GM21619 (cell line): ENCODE results near the gene SLC35A2.

Experiments used
- ATAC-seq: cut with Tn5 transposase; IDR thresholded peaks from one replicate; pipeline ENCODE4 v1.9.1; 2021; ENCODE audit not compliant: unreplicated experiment

SLC35A2 gene

DNA sequence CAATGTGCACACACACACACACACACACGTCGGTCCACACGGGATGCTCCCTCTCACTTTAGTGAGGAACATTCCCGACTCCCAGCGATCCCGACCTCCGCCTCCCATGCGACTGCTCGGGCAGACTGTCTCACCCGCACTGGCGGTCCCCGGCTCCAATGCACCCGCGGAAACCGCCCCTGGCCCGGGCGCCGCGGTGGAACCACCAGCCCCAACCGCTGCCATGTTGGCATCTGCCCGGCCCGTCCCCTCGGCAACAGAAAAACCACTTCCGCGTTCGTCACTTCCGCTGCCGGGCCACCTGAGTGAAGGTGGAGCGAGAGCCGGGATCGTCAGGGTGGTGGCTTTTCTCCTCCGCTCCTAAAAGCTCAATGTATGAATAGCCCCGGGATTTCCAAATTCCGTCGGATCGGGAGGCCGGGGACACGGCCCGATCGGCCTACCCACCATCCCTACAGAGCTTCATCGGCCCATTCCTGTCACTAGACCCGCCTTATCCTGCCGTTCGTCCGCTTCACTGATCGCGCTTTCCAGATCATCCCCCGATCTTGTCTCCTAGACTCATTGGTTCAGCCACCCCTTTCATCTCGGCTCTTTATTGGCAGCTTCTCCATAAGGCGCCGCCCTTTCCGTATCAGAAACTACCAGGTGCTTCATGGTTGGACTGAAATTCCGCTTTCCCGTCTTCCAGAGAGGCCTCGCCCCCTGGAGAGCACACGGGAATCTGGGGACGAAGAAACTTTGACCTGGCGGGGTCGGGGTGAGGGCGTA is at the start of gene SLC35A2:
TSS of gene SLC35A2 (minus strand) at position 235 of the 771 bp plus-strand sequence. CDS start at position 225, 10 bp downstream.
- peak; percentile 59 for ATAC-seq

GRCh38 chrX:48960291-48960690 is 48.8 kb upstream of the SLC35A2 start:
- no peak for ATAC-seq

DNA sequence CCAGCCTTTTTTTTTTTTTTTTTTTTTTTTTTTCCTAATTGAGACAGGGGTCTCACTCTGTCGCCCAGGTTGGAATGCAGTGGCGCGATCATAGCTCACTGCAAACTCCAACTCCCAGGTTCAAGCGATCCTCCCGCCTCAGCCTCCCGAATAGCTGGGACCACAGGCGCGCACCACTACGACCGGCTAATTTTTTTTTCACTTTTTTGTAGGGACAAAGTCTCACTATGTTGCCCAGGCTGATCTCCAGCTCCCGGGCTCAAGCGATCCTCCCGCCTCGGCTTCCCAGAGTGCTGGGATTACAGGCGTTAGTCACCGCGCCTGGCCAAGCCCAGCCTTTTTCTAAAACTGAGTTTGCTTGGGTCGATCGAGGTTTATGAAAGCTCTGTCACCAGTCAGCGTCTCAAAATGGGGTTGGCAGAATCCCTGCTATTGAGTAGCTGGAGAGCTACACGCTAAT is 47.2 kb upstream of the SLC35A2 start:
- no peak for ATAC-seq

DNA sequence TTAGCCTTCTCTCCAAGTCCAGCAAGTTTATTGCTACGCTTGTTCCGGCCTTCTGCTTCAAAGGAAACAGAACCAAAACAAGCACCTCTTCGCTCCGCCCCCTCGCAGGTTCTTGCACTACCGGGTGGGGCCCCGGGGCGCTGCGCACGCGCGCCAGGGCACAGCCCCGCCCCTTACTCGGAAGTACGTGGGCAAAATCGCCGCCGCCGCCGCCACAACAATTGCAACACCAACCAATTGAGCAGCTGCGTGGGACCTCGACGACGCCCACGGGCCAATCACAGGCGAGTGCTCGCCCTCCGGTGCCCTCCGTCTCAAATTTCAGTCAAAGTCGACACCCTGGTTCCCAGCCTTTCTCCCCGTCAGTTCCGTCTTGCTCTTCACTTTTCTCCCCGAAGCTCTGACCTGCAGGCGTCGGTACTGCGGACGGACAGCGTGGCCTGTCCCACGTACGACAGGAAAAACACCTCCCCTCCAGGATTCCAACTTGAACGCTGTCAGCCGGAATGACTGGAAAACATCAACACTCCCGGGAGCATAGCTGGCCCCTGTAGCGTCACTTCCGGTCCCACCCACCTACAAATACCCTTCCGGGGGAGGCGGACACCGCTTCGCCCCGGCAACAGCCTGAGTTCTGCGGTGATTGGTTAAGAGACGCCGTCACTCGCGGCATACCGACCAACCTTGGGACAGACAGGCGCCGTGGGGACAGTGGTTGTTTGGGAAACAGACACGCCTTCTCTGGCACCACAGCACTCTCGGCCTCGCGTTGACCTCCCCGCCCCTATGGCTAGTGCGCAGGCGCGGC is 46.6 kb upstream of the SLC35A2 start:
- ATAC-seq = peak; percentile 78

- peak; percentile 42 for ATAC-seq
These were observed 46.0 kb upstream of the SLC35A2 start, which contains the start of gene OTUD5 for GRCh38 chrX:48957477-48957826. Gene OTUD5, minus strand, starts transcription at chrX:48957607. Its CDS starts 37 bp downstream, at chrX:48957570.

DNA sequence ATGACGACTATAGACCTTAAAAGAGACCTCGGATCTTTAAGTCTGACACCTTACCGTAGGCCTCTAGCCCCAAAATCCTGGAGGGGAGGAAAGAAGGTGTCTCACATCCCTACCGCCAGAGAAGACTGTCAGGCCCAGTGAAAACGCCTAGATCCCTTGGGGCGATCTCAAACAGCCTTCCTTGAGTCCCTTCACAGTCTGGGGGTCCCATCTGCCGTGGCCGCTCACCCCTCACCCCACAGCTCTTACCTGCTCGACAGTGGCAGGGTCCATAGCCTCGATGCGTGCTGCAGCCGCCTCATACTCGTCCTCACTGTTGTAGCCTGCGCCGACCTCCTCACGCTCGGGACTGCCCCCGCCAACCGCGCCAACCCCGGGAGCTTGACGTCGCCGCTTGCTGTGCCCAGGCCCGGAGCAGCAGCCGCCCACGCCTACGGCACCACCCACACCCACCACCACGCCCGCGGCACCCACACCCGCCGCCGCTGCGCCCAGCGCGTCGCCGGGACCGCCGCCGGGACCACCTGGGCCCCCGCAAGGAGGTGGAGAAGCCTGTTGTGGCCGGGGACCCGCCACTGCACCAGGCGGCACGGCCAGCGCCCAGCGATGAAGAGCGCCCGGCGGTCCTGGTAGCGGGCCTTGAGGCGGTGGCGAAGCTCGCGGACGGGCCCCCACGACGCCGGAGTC is 45.4 kb upstream of the SLC35A2 start:
- ATAC-seq = no peak

DNA sequence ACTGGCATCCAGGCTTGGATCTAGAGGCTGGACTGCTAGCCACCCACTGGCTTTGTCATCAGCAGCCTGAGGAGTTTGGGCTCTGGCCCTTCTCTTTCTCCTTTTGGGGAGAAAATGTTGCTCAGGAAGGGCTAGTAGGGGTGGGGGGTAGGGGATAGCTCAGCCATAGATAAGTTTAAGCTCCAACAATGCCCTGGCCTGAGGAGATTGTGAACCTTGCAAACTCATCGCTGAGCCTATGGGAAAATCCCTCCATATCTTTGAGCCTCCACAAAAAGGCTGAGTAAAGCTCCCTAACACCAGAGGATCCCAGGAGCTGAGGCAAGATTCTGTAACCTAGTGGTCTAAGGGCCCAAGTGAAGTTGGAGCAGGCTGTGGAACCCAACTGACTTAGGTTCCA is 37.1 kb upstream of the SLC35A2 start:
- no peak for ATAC-seq

DNA sequence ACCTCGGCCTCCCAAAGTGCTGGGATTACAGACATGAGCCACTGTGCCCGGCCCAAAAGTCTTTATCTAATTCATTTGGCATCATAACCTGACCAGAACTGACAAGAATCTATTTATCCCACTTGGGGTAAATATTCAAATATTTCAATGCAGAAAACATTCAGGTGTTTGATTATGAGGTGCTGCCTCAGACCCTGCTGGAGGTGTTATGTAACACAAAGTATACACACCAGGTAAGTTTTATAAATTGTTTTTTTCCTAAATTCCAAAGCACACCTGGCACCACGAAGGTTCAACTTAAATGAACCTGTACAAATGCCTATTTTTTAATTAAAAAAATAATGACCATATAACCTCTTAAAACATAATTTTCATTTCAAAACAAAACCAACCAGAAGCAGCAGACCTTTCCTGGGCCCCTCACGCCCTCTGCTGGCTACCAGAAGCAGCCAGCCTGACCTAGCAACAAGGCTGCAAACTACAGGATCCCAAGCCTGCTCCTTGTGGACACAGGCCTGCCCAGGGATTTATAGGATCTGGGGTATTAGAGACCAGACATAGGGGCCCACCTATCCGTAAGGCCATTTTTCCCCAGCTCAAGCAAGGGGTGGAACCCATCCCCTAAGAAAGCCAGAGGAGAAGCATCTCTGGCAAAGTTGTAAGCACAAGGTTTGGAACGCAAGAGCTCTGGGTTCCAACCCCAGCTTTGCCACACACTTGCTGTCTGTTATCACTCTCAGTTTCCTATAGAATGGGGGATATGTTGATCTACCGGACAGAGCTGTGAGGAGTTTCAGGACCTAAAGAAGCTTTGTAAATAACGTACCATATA is 34.3 kb upstream of the SLC35A2 start:
- ATAC-seq = peak; percentile 50

DNA sequence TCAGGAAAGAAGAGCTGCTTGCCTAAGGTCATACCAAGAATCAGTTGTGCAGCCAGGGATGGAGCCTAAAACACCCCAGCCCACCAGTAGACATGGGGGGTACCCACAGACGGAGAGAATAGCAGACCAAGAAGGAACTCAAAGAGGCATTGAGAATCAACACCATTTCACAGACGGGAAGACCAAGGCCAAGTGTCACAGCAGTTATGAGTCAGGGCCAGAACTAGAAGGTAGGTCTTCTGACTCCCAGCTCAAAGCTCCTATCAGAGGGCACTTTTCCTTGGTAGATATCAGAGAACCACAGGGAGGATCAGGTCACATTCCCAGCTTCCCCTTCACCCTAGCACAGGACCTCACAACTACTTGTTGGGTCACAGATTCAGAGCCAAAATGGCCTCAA is 31.4 kb upstream of the SLC35A2 start:
- no peak for ATAC-seq

- ATAC-seq = no peak
These were observed 29.0 kb upstream of the SLC35A2 start for GRCh38 chrX:48940404-48940955.

GRCh38 chrX:48939524-48940228 is 28.2 kb upstream of the SLC35A2 start:
- ATAC-seq = no peak

DNA sequence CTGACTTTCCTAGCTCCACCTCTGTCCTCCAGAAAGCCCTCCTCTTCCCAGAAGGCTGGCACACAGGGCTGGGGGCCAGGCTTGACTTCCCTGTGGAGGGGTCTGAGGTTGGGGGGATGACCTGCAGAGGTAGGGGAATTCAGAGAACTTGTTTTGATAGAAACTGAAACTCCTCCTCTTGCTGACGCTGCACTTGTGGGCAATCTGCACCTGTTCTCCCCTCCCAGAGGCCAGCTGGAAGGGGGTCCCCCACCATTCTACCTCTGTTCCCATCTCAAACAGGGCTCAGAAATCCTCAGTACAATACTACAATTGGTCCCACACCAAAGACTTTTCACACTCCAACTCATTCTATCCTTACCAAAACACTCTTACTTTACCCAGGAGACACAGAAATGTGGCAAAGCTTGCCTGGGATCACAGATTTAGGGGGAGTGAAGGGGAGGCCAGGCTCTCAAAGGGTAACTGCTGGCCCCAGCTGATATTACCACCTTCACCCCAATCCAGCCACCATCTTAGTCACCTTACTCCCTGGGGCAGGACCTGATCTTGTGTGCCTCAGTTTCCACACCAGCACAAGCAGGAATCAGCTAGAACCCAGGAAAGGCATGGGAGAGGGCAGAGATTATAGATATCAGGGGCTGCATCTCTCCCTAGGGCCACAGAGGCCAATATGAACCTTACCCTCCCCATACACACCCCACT is 27.4 kb upstream of the SLC35A2 start:
- peak; percentile 45 for ATAC-seq

DNA sequence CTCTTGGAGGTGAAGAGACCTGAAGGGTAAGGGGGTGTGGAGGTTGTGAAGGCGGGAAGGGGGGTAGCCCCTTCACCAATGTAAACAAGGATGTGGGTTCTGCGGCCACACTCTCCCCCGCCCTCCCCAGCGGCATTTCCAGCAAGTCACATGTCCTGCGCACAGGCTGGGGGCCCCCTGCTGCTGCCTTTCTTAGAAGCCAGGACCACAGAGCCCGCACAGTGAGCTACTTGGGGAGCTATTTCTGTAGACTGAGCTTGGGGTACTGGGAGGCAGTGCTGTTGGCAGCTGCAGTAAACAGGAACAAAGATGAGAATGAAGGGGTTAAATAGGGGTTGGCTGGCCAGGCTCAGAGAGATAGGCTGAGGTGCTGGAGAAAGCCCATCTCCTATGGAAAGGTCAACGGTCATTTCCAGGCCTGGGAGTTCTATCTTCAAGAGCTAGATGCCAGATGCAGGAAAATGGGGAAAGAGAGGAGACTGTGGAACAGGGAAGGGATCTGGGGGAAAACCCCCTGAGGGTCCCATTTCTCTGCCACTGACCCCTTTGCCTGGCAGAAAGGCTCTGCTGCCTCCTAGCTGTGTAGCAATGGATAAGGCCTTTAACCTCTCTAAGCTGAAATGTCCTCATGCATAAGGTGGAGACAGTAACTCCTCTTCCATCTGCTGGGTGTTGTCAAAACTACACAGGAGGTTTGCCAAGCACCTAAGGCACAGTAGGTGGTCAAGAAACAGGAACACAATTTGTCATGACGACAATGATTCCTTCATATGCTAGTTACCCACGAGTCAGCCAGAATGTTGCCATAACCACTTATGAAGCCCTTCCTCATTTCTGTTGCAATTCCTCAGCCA is 25.8 kb upstream of the SLC35A2 start:
- peak; percentile 54 for ATAC-seq

DNA sequence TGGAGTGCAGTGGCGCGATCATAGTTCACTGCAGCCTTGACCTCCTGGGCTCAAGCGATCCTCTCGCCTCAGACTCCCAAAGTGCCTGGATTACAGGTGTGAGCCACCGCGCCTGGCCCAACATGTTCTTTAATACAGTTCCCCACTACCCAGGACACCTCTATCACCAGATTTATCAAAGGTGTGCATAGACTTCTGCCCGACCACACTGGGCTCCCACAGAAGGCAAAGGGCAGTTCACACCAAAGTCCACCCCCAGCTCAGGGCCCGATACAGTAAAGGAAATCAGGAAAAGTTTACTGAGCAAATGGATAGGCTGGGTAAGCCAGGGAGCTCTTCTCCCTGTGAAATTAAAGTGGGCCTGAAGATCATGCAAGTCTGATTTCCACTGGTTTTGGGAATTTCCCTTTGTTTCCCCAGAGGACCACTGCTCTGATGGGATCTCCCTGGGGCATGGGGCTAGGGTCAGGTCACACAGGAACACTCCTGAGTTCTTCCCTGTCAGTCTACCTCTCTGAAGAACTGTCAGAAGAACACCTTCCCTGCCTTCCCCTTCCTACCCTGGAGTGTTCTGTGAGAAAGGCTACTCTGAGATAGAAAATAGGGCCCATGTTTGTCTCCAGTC is 25.1 kb upstream of the SLC35A2 start:
- peak; percentile 0 for ATAC-seq

GRCh38 chrX:48935301-48935670 is 23.8 kb upstream of the SLC35A2 start:
- ATAC-seq = no peak

DNA sequence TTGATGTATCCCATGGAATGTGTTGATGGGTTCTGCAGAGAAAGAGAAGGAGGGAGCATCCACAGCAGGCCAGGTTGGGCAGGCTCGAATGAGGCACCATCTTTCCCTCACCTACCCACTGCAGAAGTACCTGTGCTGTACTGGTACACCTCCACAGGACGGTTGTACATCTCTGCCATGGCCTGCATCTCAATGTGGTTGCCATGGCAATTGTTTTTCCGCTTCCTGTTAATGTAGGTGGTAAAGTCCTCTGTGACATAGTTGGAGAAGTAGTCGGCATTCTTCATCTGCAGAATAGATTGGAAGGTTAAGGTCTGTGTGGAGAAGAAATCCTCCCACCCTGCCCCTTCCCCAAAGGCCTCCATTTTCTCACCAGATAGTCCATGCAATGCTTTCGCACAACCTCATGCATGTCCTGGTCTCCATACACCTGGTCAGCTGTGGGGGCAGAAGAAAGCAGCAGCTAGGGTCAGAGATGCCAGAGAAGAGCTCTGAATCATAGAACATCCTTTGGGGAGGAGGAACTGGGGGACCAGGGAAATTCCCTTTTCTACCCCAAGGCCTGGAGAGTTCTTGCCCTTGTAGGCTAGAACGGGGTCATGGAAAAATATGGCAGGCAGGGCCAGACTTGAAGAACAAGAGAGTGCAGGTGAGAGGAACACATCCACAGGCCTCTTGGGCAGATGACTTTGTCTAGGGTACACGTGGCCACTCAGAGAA is 23.3 kb upstream of the SLC35A2 start:
- ATAC-seq = no peak

GRCh38 chrX:48933757-48934156 is 22.3 kb upstream of the SLC35A2 start:
- ATAC-seq = no peak
